ENCODE data around the gene EPHA4. TPM values are rescaled to one million over a fixed set of nuclear protein-coding genes. Genes with fewer than 3 reads are reported as not detected.

Gene EPHA4
- total and polyA plus RNA-seq, 2 of the 4 experiments (the other 2 are of a cell fraction), result 36.9 to 132 TPM

DNA sequence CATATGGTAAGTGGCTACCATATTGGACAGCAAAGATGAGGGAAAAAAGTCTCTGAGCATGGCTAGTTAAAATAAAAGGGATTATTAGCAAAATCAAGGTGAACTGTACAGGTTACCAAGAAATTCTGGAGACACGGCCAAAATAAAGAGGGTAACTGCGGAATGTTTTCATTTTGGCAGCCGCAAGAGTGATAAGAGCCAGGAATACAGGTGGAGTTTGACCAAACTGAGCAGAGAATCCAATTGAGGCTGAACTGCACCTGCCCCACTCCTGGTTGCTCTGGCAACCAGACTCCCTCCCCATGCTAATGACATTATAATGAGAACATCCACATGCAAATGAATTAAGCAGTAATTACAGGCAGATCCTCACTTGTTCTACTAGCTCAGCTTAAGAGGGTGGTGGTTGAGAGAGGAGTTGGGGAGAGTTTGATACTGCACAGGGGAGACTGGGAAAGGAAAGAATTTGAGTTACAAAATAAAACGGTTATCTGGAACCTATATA, 18.8 kb upstream of the EPHA4 start:
- 100% methylated on average over 1 of the region's 4 CpGs; no CpG with 5 or more reads in 1 of the 2 experiments for WGBS, 2 experiments (ENCODE audit: extremely low coverage in 2 of 2, insufficient read length in 1 of 2)
- H3K27ac ChIP-seq (ENCODE audit: insufficient read depth, low read length), result no peak overlapping the region

More for the DNA sequence above, 18.8 kb upstream of the EPHA4 start:
- ChIA-PET POLR2A (ENCODE audit: unreplicated experiment) (no interaction called here), CTCF (interaction anchor here (0.6 to 1.1 kb wide), 2 partner anchors 10 to 1382 kb away, joined by 3 read pairs; no protein-coding TSS in a partner anchor)
- H2AK9ac ChIP-seq (replicated peaks; ENCODE audit: low read depth, low read length, poor library complexity), result no peak overlapping the region
- H4K5ac ChIP-seq (ENCODE audit: low read depth, low read length), result no peak overlapping the region
- ATAC-seq (ENCODE audit: low read depth) (no peak), DNase-seq (no peak)
- H3K4me2 ChIP-seq (ENCODE audit: low read depth, low read length), result no peak overlapping the region
- intact Hi-C loops (cut with micrococcal nuclease), result no loop called here
- H2AK5ac ChIP-seq (ENCODE audit: low read depth, low read length), result no peak overlapping the region
- no peaks in the 10 kb centered on the region for H3K79me1 ChIP-seq (ENCODE audit: low read depth in 1 of 2, low read length in 2 of 2)
- H3K4ac ChIP-seq (ENCODE audit: low read depth, low read length), result no peak overlapping the region
- no peak overlapping the region for H3K23ac ChIP-seq (ENCODE audit: low read depth, low read length)
- H3K14ac ChIP-seq (replicated peaks; ENCODE audit: low read depth, low read length), result no peak overlapping the region
- no peaks in the 10 kb centered on the region for H3K4me1 ChIP-seq (ENCODE audit: control insufficient read depth, insufficient read depth, low read length)
- no peak overlapping the region for H3K56ac ChIP-seq (ENCODE audit: extremely low read depth, insufficient read depth, low read length)
- H3K27me3 ChIP-seq (ENCODE audit: control insufficient read depth, insufficient read depth, low read length), result no peaks in the 10 kb centered on the region
- TF ChIP-seq NFE2L2 (IDR thresholded peaks at IDR 0.05; ENCODE audit: low read depth, low read length) (no peak), MAFK (IDR thresholded peaks at IDR 0.05; ENCODE audit: low read depth, low read length) (no peak), POLR2A (IDR thresholded peaks at IDR 0.05; ENCODE audit: low read depth, low read length) (no peak), SMC3 (IDR thresholded peaks at IDR 0.05; ENCODE audit: low read depth, low read length) (no peak), CEBPB (IDR thresholded peaks at IDR 0.05; ENCODE audit: low read depth, low read length) (no peak), MXI1 (IDR thresholded peaks at IDR 0.05; ENCODE audit: borderline replicate concordance, low read depth, low read length) (no peak), BHLHE40 (IDR thresholded peaks at IDR 0.05; ENCODE audit: low read depth, low read length) (no peak), FOS (IDR thresholded peaks at IDR 0.05; ENCODE audit: low read depth, low read length) (no peak), CHD1 (IDR thresholded peaks at IDR 0.05; ENCODE audit: low read depth, low read length) (no peak), RAD21 (IDR thresholded peaks at IDR 0.05; ENCODE audit: low read length) (no peak), RCOR1 (IDR thresholded peaks at IDR 0.05; ENCODE audit: insufficient replicate concordance, low read length) (no peak)
- TF ChIP-seq, protein P1, sequence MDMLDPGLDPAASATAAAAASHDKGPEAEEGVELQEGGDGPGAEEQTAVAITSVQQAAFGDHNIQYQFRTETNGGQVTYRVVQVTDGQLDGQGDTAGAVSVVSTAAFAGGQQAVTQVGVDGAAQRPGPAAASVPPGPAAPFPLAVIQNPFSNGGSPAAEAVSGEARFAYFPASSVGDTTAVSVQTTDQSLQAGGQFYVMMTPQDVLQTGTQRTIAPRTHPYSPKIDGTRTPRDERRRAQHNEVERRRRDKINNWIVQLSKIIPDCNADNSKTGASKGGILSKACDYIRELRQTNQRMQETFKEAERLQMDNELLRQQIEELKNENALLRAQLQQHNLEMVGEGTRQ (IDR thresholded peaks at IDR 0.05; ENCODE audit: low read depth, low read length), result no peak
- TF ChIP-seq, protein P2, sequence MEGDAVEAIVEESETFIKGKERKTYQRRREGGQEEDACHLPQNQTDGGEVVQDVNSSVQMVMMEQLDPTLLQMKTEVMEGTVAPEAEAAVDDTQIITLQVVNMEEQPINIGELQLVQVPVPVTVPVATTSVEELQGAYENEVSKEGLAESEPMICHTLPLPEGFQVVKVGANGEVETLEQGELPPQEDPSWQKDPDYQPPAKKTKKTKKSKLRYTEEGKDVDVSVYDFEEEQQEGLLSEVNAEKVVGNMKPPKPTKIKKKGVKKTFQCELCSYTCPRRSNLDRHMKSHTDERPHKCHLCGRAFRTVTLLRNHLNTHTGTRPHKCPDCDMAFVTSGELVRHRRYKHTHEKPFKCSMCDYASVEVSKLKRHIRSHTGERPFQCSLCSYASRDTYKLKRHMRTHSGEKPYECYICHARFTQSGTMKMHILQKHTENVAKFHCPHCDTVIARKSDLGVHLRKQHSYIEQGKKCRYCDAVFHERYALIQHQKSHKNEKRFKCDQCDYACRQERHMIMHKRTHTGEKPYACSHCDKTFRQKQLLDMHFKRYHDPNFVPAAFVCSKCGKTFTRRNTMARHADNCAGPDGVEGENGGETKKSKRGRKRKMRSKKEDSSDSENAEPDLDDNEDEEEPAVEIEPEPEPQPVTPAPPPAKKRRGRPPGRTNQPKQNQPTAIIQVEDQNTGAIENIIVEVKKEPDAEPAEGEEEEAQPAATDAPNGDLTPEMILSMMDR (conservative IDR thresholded peaks at IDR 0.05; ENCODE audit: low read depth, low read length), result no peak
- TF ChIP-seq, protein P3, sequence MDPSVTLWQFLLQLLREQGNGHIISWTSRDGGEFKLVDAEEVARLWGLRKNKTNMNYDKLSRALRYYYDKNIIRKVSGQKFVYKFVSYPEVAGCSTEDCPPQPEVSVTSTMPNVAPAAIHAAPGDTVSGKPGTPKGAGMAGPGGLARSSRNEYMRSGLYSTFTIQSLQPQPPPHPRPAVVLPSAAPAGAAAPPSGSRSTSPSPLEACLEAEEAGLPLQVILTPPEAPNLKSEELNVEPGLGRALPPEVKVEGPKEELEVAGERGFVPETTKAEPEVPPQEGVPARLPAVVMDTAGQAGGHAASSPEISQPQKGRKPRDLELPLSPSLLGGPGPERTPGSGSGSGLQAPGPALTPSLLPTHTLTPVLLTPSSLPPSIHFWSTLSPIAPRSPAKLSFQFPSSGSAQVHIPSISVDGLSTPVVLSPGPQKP (IDR thresholded peaks at IDR 0.05; ENCODE audit: borderline replicate concordance, low read depth, low read length), result no peak
- in situ Hi-C loops (cut with MboI; ENCODE audit: low sequenced_read_pairs), result no loop called here
- H3K36me3 ChIP-seq (ENCODE audit: control insufficient read depth, insufficient read depth, low read length), result no peaks in the 10 kb centered on the region
- H2BK120ac ChIP-seq (ENCODE audit: low read depth, low read length), result no peak overlapping the region
- H2BK20ac ChIP-seq (ENCODE audit: low read depth, low read length), result no peak overlapping the region
- H3K9ac ChIP-seq (ENCODE audit: low read depth, low read length), result no peak overlapping the region
- no peaks in the 10 kb centered on the region for H3K9me1 ChIP-seq (ENCODE audit: insufficient read depth, low read length)
- H3K9me3 ChIP-seq (ENCODE audit: control insufficient read depth, insufficient read depth, low read length), result no peaks in the 10 kb centered on the region
- H4K20me1 ChIP-seq (ENCODE audit: insufficient read depth, low read length), result no peaks in the 10 kb centered on the region
- H2BK15ac ChIP-seq (ENCODE audit: low read depth, low read length), result no peak overlapping the region
- dilution Hi-C loops (cut with HindIII; ENCODE audit: low sequenced_read_pairs, unreplicated experiment), result no loop called here
- H2AFZ ChIP-seq (replicated peaks; ENCODE audit: low read length, poor library complexity), result no peak overlapping the region
- H3K4me3 ChIP-seq (ENCODE audit: insufficient read depth, low read depth, low read length), result no peak overlapping the region
- BruUV-seq (replicated peaks), result no TSS peak
- no peak overlapping the region for H4K8ac ChIP-seq (ENCODE audit: low read depth in 2 of 2, low read length in 2 of 2)
- no peak overlapping the region for H3K18ac ChIP-seq (ENCODE audit: low read depth, low read length)
- H4K91ac ChIP-seq (ENCODE audit: insufficient read depth, low read depth, low read length), result no peak overlapping the region
- H2BK5ac ChIP-seq (ENCODE audit: low read depth, low read length, poor library complexity, severe bottlenecking), result no peak overlapping the region
